PFSK-1 (cell line): ENCODE measurements around the gene INTS6.

Experiments used
- POLR2AphosphoS5 ChIP-seq: IDR thresholded peaks from 2 replicates; pipeline ENCODE4 v1.6.1; 2012; ENCODE audit warnings: low read depth, mild to moderate bottlenecking, control low read depth, low read length, moderate library complexity
- REST ChIP-seq, 2 experiments: IDR thresholded peaks; 2 replicates each; pipeline versions ENCODE4 v1.6.1 to v1.8.0; 2011 to 2012; ENCODE audit warnings: low read depth in 2 of 2, low read length in 2 of 2, control low read depth in 1 of 2, inconsistent platforms in 1 of 2, mild to moderate bottlenecking in 1 of 2, moderate library complexity in 1 of 2; ENCODE audit not compliant: insufficient read depth in 1 of 2
- SIN3A ChIP-seq: IDR thresholded peaks from 2 replicates; pipeline ENCODE4 v1.6.1; 2012; ENCODE audit warnings: mild to moderate bottlenecking, low read length, moderate library complexity, borderline replicate concordance; ENCODE audit not compliant: insufficient read depth
- TAF1 ChIP-seq: IDR thresholded peaks from 2 replicates; pipeline ENCODE4 v1.6.1; 2012; ENCODE audit warnings: low read length, control low read depth, borderline replicate concordance; ENCODE audit not compliant: insufficient read depth

- TF ChIP-seq REST (IDR thresholded peaks at IDR 0.05; ENCODE audit: insufficient read depth in 1 of 2, low read depth in 2 of 2, low read length in 2 of 2) = no peak
- no peak for TF ChIP-seq POLR2AphosphoS5
- no peak for TF ChIP-seq TAF1
- TF ChIP-seq SIN3A = no peak
Observed at GRCh38 chr13:51317262-51317661, 135.6 kb downstream of the INTS6 start.
